Liver (tissue), 9 donors: ENCODE results near the gene GIPC2. TPM values are rescaled to one million over a fixed set of nuclear protein-coding genes. Genes with fewer than 3 reads are reported as not detected.

ENCODE experiments used
- DNase-seq: peaks from one replicate; pipeline ENCODE4 v3.0.0-alpha.2; 2017; ENCODE audit warnings: low spot score
- H3K27ac ChIP-seq, 2 donors: one replicate each; pipeline ENCODE4 v1.7.0; 2013; ENCODE audit warnings: inconsistent platforms in 2 of 2, low read length in 2 of 2, control low read depth in 1 of 2, low read depth in 1 of 2, mild to moderate bottlenecking in 1 of 2
- H3K27me3 ChIP-seq, 4 donors: one replicate each; pipeline versions ENCODE4 v1.6.1 to v1.7.0; 2013; ENCODE audit warnings: low read length in 3 of 4, inconsistent platforms in 1 of 4, mild to moderate bottlenecking in 1 of 4, moderate library complexity in 1 of 4; ENCODE audit not compliant: control insufficient read depth in 4 of 4, insufficient read depth in 4 of 4
- H3K36me3 ChIP-seq, 4 donors: one replicate each; pipeline versions ENCODE4 v1.6.1 to v1.7.0; 2013; ENCODE audit warnings: low read length in 3 of 4, mild to moderate bottlenecking in 3 of 4, low read depth in 1 of 4, moderate library complexity in 1 of 4; ENCODE audit not compliant: control insufficient read depth in 4 of 4, insufficient read depth in 3 of 4
- H3K4me1 ChIP-seq, 4 donors: one replicate each; pipeline versions ENCODE4 v1.6.1 to v1.7.0; 2013; ENCODE audit warnings: low read length in 3 of 4, mild to moderate bottlenecking in 3 of 4, moderate library complexity in 1 of 4; ENCODE audit not compliant: control insufficient read depth in 4 of 4, insufficient read depth in 4 of 4
- H3K4me3 ChIP-seq, 3 donors: one replicate each; pipeline versions ENCODE4 v1.6.1 to v1.7.0; 2013; ENCODE audit warnings: low read length in 3 of 3, control low read depth in 1 of 3, low read depth in 1 of 3, mild to moderate bottlenecking in 1 of 3
- H3K9ac ChIP-seq, 2 donors: one replicate each; pipeline ENCODE4 v1.7.0; 2013; ENCODE audit warnings: low read length in 2 of 2, mild to moderate bottlenecking in 2 of 2, moderate library complexity in 2 of 2, control low read depth in 1 of 2, low read depth in 1 of 2
- H3K9me3 ChIP-seq, 4 donors: one replicate each; pipeline versions ENCODE4 v1.6.1 to v1.7.0; 2013; ENCODE audit warnings: low read length in 3 of 4; ENCODE audit not compliant: control insufficient read depth in 4 of 4
- EGR1 ChIP-seq, 2 donors: IDR thresholded peaks; 2 replicates each; pipeline ENCODE4 v1.6.1; 2016 to 2018; ENCODE audit warnings: antibody characterized with exemption in 2 of 2, low read depth in 2 of 2
- FOXA1 ChIP-seq: IDR thresholded peaks from 2 replicates; pipeline ENCODE4 v1.6.1; 2016; ENCODE audit warnings: antibody characterized with exemption
- FOXA2 ChIP-seq: IDR thresholded peaks from 2 replicates; pipeline ENCODE4 v1.6.1; 2016; ENCODE audit warnings: antibody characterized with exemption
- GABPA ChIP-seq, 2 donors: IDR thresholded peaks in 1 of 2; conservative IDR thresholded peaks in 1 of 2; 2 replicates each; pipeline ENCODE4 v1.6.1; 2016; ENCODE audit warnings: antibody characterized with exemption in 2 of 2, mild to moderate bottlenecking in 1 of 2, moderate library complexity in 1 of 2
- HNF4A ChIP-seq, 2 donors: conservative IDR thresholded peaks; 2 replicates each; pipeline ENCODE4 v1.6.1; 2016; ENCODE audit warnings: antibody characterized with exemption in 2 of 2, mild to moderate bottlenecking in 2 of 2
- HNF4G ChIP-seq: IDR thresholded peaks from 2 replicates; pipeline ENCODE4 v1.6.1; 2016; ENCODE audit warnings: antibody characterized with exemption
- JUND ChIP-seq, 2 donors: IDR thresholded peaks; 2 replicates each; pipeline ENCODE4 v1.6.1; 2016; ENCODE audit warnings: antibody characterized with exemption in 2 of 2
- NR2F2 ChIP-seq: IDR thresholded peaks from 2 replicates; pipeline ENCODE4 v1.6.1; 2016; ENCODE audit warnings: antibody characterized with exemption
- RAD21 ChIP-seq, 2 donors: IDR thresholded peaks; 2 replicates each; pipeline ENCODE4 v1.6.1; 2016; ENCODE audit warnings: antibody characterized with exemption in 2 of 2, mild to moderate bottlenecking in 2 of 2
- RXRA ChIP-seq, 2 donors: IDR thresholded peaks; 2 replicates each; pipeline ENCODE4 v1.6.1; 2017 to 2018; ENCODE audit warnings: antibody characterized with exemption in 2 of 2, mild to moderate bottlenecking in 1 of 2
- SP1 ChIP-seq: IDR thresholded peaks from 2 replicates; pipeline ENCODE4 v1.6.1; 2018; ENCODE audit warnings: antibody characterized with exemption, mild to moderate bottlenecking
- TAF1 ChIP-seq: conservative IDR thresholded peaks from 2 replicates; pipeline ENCODE4 v1.6.1; 2016; ENCODE audit warnings: antibody characterized with exemption, mild to moderate bottlenecking
- YY1 ChIP-seq: IDR thresholded peaks from 2 replicates; pipeline ENCODE4 v1.6.1; 2016; ENCODE audit warnings: antibody characterized with exemption, mild to moderate bottlenecking
- WGBS: extraction: QIAGEN DNeasy Blood & Tissue Kit; methylation state at CpG from one replicate; pipeline ENCODE4 v1.1.7; 2013; 5-methylcytosine and 5-hydroxymethylcytosine counted together
- polyA plus RNA-seq, 2 donors: library from polyadenylated mRNA; stranded (reverse) in 1 of 2; unstranded in 1 of 2; fragments of 200-250 nt in 1 of 2; fragments of >200 nt in 1 of 2; fragmentation: Nextera tagmentation in 1 of 2; extraction: Ambion mirVana in 1 of 2; gene quantifications; one replicate each; pipeline versions ENCODE4 v1.2.1 to v1.2.3, GENCODE V29; 2013 to 2015
- total RNA-seq, 2 donors: library from RNA; depleted of rRNA; stranded (reverse); fragments of >200 nt; gene quantifications; one replicate each; pipeline ENCODE4 v1.2.3, GENCODE V29; 2014
- TF ChIP-seq, protein P1 (sequence below): IDR thresholded peaks from 2 replicates; pipeline ENCODE4 v1.6.1; 2016; ENCODE audit warnings: antibody characterized with exemption, mild to moderate bottlenecking
- TF ChIP-seq, protein P2 (sequence below): fragments of 150-350 bp; IDR thresholded peaks from 2 replicates; pipeline ENCODE4 v1.5.1; 2017; ENCODE audit warnings: improper control_type of control experiment, low read depth, low read length; ENCODE audit not compliant: missing input control
- TF ChIP-seq, protein P3 (sequence below): IDR thresholded peaks from 2 replicates; pipeline ENCODE4 v1.6.1; 2016; ENCODE audit warnings: antibody characterized with exemption
- TF ChIP-seq, protein P4 (sequence below): IDR thresholded peaks from 2 replicates; pipeline ENCODE4 v1.6.1; 2016; ENCODE audit warnings: antibody characterized with exemption
- TF ChIP-seq, protein P5 (sequence below): IDR thresholded peaks from 2 replicates; pipeline ENCODE4 v1.6.1; 2016; ENCODE audit warnings: antibody characterized with exemption
- donor health status: healthy.
- donor health status: healthy.
- donor health status: healthy.
- donor health status: healthy.
- donor health status: healthy.

Gene GIPC2
- total and polyA plus RNA-seq, 4 donors = 3.7 to 10.9 (median 6.4) TPM

DNA sequence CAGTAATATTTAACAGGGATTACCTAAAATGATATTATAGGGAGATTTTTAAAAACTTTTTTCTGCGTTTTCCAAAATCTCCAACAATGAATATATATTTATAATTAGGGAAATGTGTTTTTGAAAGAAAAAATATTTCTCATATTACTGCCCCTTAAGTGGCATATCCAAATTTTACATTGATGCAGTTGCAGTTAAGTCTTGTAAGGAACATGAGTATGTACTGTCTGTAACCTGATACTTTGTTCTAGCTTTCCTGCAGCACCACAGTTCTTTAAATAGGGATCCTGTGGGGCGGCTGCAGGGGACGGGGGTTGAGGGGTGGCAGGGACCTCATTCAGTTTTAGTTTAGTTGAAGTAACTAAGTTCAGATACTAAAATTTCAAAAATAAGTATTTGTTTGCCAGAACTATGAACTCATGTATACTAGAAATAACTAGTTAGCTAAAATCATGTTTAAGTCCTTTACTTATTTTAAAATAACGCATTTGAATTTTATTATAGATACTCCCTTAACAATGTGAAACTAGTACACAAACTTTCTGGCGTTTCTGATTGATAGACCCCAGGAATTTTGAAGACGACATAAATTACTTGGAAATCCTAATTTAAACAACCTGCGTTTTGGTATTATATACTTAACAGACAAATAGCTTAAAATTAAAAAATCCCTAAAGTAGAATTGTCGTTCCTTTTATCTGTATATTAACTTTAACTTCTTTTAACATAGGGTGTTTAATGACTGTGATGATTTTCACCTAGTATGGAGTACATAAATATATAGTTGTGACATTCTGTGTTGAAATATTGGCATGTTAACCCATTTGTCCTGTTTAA lies 41.7 kb upstream of the GIPC2 start:
- Histone ChIP-seq H3K9me3 (no peaks in the 10 kb centered on the region), H3K27ac (peak overlapping the region; percentile 97 to 99), H3K4me3 (peak overlapping the region in 2 of 3 donors; percentile 46 to 84), H3K9ac (peak overlapping the region; percentile 97 to 100), H3K27me3 (no peaks in the 10 kb centered on the region), H3K4me1 (peaks cover 2 to 15% (median 13%) of the 10 kb centered on the region in 4 donors), H3K36me3 (no peaks in the 10 kb centered on the region)
- 7% methylated on average over 8 of the region's 8 CpGs for WGBS
- peak; percentile 55 for DNase-seq
- TF ChIP-seq FOXA1 = no peak
- TF ChIP-seq, protein P1, sequence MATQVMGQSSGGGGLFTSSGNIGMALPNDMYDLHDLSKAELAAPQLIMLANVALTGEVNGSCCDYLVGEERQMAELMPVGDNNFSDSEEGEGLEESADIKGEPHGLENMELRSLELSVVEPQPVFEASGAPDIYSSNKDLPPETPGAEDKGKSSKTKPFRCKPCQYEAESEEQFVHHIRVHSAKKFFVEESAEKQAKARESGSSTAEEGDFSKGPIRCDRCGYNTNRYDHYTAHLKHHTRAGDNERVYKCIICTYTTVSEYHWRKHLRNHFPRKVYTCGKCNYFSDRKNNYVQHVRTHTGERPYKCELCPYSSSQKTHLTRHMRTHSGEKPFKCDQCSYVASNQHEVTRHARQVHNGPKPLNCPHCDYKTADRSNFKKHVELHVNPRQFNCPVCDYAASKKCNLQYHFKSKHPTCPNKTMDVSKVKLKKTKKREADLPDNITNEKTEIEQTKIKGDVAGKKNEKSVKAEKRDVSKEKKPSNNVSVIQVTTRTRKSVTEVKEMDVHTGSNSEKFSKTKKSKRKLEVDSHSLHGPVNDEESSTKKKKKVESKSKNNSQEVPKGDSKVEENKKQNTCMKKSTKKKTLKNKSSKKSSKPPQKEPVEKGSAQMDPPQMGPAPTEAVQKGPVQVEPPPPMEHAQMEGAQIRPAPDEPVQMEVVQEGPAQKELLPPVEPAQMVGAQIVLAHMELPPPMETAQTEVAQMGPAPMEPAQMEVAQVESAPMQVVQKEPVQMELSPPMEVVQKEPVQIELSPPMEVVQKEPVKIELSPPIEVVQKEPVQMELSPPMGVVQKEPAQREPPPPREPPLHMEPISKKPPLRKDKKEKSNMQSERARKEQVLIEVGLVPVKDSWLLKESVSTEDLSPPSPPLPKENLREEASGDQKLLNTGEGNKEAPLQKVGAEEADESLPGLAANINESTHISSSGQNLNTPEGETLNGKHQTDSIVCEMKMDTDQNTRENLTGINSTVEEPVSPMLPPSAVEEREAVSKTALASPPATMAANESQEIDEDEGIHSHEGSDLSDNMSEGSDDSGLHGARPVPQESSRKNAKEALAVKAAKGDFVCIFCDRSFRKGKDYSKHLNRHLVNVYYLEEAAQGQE = peak; percentile 42
- no peak for TF ChIP-seq TAF1

DNA sequence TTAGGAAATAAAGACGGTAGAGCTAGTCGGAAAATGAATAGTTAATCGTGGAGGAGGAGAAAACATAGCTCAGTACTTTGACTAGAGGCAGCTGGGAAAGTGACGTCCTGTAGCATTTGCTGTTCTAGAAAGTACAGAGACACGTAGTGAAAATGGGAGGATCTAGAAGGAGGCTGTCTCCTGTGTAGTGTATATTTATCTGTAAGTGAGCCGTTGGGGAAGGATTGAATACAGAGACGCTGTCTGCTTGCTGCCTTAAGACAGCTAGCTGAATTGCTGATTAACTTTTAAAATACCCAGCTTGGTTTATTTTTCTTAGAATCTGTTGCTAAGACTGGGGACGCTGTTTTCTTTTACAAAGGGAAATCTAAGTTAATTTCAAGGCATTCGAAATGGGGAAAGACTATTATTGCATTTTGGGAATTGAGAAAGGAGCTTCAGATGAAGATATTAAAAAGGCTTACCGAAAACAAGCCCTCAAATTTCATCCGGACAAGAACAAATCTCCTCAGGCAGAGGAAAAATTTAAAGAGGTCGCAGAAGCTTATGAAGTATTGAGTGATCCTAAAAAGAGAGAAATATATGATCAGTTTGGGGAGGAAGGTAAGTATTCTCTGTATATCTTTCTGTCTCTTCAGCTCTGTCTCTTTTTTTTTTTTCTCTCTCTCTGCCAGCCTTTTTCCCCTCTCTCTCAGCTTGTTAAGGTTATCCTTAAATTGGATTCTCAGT lies 40.9 kb upstream of the GIPC2 start, which contains the start of gene DNAJB4:
TSS of gene DNAJB4 (plus strand) at position 221 of the 729 bp plus-strand sequence. CDS start at position 393, 172 bp downstream.
- WGBS = under 1% methylated on average over 12 of the region's 12 CpGs
- Histone ChIP-seq H3K4me3 (peak within 1 kb of the TSS; percentile 74 to 84 (median 75)), H3K4me1 (peaks cover 2 to 18% (median 13%) of the 10 kb centered on the region in 4 donors), H3K27me3 (no peaks in the 10 kb centered on the region), H3K36me3 (no peaks in the 10 kb centered on the region), H3K9ac (peak within 1 kb of the TSS; percentile 97 to 100), H3K27ac (peak within 1 kb of the TSS; percentile 97 to 99), H3K9me3 (no peaks in the 10 kb centered on the region)
- no peak for TF ChIP-seq FOXA1
- TF ChIP-seq RXRA (IDR thresholded peaks at IDR 0.05) = peak; percentile 50 to 53
- TF ChIP-seq YY1 = peak; percentile 98
- TF ChIP-seq, protein P2, sequence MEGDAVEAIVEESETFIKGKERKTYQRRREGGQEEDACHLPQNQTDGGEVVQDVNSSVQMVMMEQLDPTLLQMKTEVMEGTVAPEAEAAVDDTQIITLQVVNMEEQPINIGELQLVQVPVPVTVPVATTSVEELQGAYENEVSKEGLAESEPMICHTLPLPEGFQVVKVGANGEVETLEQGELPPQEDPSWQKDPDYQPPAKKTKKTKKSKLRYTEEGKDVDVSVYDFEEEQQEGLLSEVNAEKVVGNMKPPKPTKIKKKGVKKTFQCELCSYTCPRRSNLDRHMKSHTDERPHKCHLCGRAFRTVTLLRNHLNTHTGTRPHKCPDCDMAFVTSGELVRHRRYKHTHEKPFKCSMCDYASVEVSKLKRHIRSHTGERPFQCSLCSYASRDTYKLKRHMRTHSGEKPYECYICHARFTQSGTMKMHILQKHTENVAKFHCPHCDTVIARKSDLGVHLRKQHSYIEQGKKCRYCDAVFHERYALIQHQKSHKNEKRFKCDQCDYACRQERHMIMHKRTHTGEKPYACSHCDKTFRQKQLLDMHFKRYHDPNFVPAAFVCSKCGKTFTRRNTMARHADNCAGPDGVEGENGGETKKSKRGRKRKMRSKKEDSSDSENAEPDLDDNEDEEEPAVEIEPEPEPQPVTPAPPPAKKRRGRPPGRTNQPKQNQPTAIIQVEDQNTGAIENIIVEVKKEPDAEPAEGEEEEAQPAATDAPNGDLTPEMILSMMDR = no peak
- TF ChIP-seq, protein P3, sequence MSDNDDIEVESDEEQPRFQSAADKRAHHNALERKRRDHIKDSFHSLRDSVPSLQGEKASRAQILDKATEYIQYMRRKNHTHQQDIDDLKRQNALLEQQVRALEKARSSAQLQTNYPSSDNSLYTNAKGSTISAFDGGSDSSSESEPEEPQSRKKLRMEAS = peak; percentile 65
- TF ChIP-seq SP1 = peak; percentile 78
- peak in 1 of 2 donors; percentile 51 for TF ChIP-seq EGR1 (IDR thresholded peaks at IDR 0.05; ENCODE audit: low read depth in 2 of 2)
- peak; percentile 53 to 63 for TF ChIP-seq RAD21 (IDR thresholded peaks at IDR 0.05)
- peak; percentile 60 to 67 for TF ChIP-seq JUND (IDR thresholded peaks at IDR 0.05)
- TF ChIP-seq NR2F2 = peak; percentile 33
- TF ChIP-seq TAF1 = peak; percentile 99
- TF ChIP-seq, protein P4, sequence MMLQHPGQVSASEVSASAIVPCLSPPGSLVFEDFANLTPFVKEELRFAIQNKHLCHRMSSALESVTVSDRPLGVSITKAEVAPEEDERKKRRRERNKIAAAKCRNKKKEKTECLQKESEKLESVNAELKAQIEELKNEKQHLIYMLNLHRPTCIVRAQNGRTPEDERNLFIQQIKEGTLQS = peak; percentile 27
- TF ChIP-seq, protein P5, sequence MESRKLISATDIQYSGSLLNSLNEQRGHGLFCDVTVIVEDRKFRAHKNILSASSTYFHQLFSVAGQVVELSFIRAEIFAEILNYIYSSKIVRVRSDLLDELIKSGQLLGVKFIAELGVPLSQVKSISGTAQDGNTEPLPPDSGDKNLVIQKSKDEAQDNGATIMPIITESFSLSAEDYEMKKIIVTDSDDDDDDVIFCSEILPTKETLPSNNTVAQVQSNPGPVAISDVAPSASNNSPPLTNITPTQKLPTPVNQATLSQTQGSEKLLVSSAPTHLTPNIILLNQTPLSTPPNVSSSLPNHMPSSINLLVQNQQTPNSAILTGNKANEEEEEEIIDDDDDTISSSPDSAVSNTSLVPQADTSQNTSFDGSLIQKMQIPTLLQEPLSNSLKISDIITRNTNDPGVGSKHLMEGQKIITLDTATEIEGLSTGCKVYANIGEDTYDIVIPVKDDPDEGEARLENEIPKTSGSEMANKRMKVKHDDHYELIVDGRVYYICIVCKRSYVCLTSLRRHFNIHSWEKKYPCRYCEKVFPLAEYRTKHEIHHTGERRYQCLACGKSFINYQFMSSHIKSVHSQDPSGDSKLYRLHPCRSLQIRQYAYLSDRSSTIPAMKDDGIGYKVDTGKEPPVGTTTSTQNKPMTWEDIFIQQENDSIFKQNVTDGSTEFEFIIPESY = peak; percentile 96
- peak in 1 of 2 donors; percentile 45 for TF ChIP-seq GABPA (IDR thresholded peaks at IDR 0.05 in 1 of 2, conservative IDR thresholded peaks at IDR 0.05 in 1 of 2)
- peak; percentile 39 for TF ChIP-seq FOXA2
- TF ChIP-seq, protein P1 = peak; percentile 94
- peak; percentile 50 to 62 for TF ChIP-seq HNF4A (conservative IDR thresholded peaks at IDR 0.05)
- TF ChIP-seq HNF4G = no peak
- peak; percentile 77 for DNase-seq
